ENCODE results near the gene PDE7B.

Gene PDE7B

GRCh38 chr6:135990439-135990838 lies 138.9 kb downstream of the PDE7B start:
- Mint-ChIP-seq H3K36me3 (ENCODE audit: low read depth) (no peaks in the 10 kb centered on the region), H3K27me3 (no peaks in the 10 kb centered on the region), H3K4me3 (no peak overlapping the region), H3K4me1 (no peaks in the 10 kb centered on the region), H3K27ac (no peak overlapping the region), H3K9me3 (no peaks in the 10 kb centered on the region)
- ATAC-seq (no peak), DNase-seq (no peak)

- no peaks in the 10 kb centered on the region for H3K36me3 Mint-ChIP-seq (ENCODE audit: low read depth)
- no peak overlapping the region for H3K4me3 Mint-ChIP-seq
- ATAC-seq (no peak), DNase-seq (no peak)
- H3K27me3 Mint-ChIP-seq = no peaks in the 10 kb centered on the region
- no peaks in the 10 kb centered on the region for H3K4me1 Mint-ChIP-seq
- H3K9me3 Mint-ChIP-seq = no peaks in the 10 kb centered on the region
- H3K27ac Mint-ChIP-seq = no peak overlapping the region
Observed at GRCh38 chr6:135990855-135991464, 139.5 kb downstream of the PDE7B start.

GRCh38 chr6:135992739-135993138 lies 141.2 kb downstream of the PDE7B start:
- Mint-ChIP-seq H3K36me3 (ENCODE audit: low read depth) (no peaks in the 10 kb centered on the region), H3K4me3 (no peak overlapping the region), H3K27ac (no peak overlapping the region), H3K9me3 (no peaks in the 10 kb centered on the region), H3K4me1 (no peaks in the 10 kb centered on the region), H3K27me3 (no peaks in the 10 kb centered on the region)
- DNase-seq = no peak
- ATAC-seq = no peak

- ATAC-seq = no peak
- no peaks in the 10 kb centered on the region for H3K9me3 Mint-ChIP-seq
- H3K36me3 Mint-ChIP-seq (ENCODE audit: low read depth) = no peaks in the 10 kb centered on the region
- no peak overlapping the region for H3K27ac Mint-ChIP-seq
- H3K4me3 Mint-ChIP-seq = no peak overlapping the region
- no peaks in the 10 kb centered on the region for H3K27me3 Mint-ChIP-seq
- no peaks in the 10 kb centered on the region for H3K4me1 Mint-ChIP-seq
- no peak for DNase-seq
Observed at GRCh38 chr6:135993361-135993760, 141.9 kb downstream of the PDE7B start.

DNA sequence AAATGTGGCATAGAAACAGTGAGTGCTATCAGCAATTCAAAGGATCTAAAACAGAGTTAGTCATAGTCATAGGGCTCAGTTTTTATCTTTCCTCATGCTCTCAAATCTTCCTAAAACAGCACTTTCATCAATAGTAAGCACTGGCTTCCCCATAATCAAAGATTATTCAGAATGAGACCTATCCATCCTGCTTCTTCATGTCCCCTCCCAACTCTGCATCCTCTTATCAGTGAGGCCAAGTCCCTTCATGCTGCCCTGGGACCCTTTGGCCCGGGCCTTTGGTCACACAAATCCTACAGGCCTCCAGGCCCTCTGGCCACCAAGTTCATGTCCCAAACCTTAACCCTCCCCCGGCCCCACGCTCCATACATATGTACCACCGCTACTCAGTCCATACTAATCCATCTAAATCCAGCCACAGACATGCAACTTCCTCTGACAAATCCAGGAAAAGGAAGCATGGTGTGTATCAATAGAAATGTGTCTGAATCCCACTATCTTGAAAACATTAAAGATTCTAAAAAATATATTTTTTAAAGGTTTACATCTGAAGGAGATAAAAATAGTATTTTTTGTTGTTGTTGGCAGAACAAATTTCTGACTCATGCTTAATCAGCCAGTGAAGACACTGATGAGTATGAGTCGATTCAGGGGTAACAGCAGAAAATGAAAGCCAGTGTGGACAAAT lies 143.5 kb downstream of the PDE7B start:
- Mint-ChIP-seq H3K4me1 (no peaks in the 10 kb centered on the region), H3K27me3 (no peaks in the 10 kb centered on the region), H3K4me3 (no peak overlapping the region), H3K36me3 (ENCODE audit: low read depth) (peaks cover 2% of the 10 kb centered on the region), H3K27ac (no peak overlapping the region), H3K9me3 (peaks cover 6% of the 10 kb centered on the region)
- no peak for DNase-seq
- no peak for ATAC-seq

GRCh38 chr6:135995545-135995898 lies 144.0 kb downstream of the PDE7B start:
- Mint-ChIP-seq H3K4me1 (no peaks in the 10 kb centered on the region), H3K4me3 (no peak overlapping the region), H3K27ac (no peak overlapping the region), H3K36me3 (ENCODE audit: low read depth) (peaks cover 2% of the 10 kb centered on the region), H3K27me3 (no peaks in the 10 kb centered on the region), H3K9me3 (peaks cover 12% of the 10 kb centered on the region)
- no peak for ATAC-seq
- DNase-seq = no peak

- DNase-seq (no peak), ATAC-seq (no peak)
- no peak overlapping the region for H3K4me3 Mint-ChIP-seq
Observed at GRCh38 chr6:135996668-135997067, 145.2 kb downstream of the PDE7B start.

GRCh38 chr6:135999393-135999792 lies 147.9 kb downstream of the PDE7B start:
- H3K27me3 Mint-ChIP-seq = no peaks in the 10 kb centered on the region
- H3K9me3 Mint-ChIP-seq = peaks cover 12% of the 10 kb centered on the region
- ATAC-seq = no peak

More at GRCh38 chr6:135996668-135997067, 145.2 kb downstream of the PDE7B start:
- no peaks in the 10 kb centered on the region for H3K27me3 Mint-ChIP-seq
- peaks cover 12% of the 10 kb centered on the region for H3K9me3 Mint-ChIP-seq
- no peak overlapping the region for H3K27ac Mint-ChIP-seq
- H3K36me3 Mint-ChIP-seq (ENCODE audit: low read depth) = peaks cover 2% of the 10 kb centered on the region
- no peaks in the 10 kb centered on the region for H3K4me1 Mint-ChIP-seq

GRCh38 chr6:136007345-136007744 lies 155.8 kb downstream of the PDE7B start:
- Mint-ChIP-seq H3K4me1 (no peaks in the 10 kb centered on the region), H3K9me3 (peaks cover 5% of the 10 kb centered on the region), H3K4me3 (no peak overlapping the region), H3K27ac (no peak overlapping the region), H3K27me3 (peaks cover 3% of the 10 kb centered on the region), H3K36me3 (ENCODE audit: low read depth) (no peaks in the 10 kb centered on the region)
- DNase-seq (no peak), ATAC-seq (no peak)

More at GRCh38 chr6:135999393-135999792, 147.9 kb downstream of the PDE7B start:
- Mint-ChIP-seq H3K4me3 (no peak overlapping the region), H3K4me1 (no peaks in the 10 kb centered on the region), H3K36me3 (ENCODE audit: low read depth) (peaks cover 2% of the 10 kb centered on the region), H3K27ac (no peak overlapping the region)
- no peak for DNase-seq

DNA sequence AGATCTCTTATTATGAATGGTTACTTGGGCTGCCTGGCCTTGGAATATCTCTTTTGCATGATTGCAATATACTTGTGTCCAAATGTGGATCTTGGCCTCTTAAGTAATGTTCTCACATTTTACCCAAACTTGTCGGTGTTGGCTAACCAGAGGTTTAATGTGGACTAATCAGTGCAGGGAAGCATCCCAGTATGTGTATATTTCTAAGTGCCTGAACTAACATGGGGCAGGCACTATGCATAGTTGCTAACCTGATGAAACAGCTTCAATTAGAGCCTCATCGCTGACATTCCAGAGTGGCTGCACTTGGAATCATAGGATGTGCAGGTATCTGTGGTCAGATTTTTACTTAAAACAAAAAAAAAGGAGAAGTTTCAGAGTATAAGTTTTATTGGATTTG lies 160.0 kb downstream of the PDE7B start:
- no peaks in the 10 kb centered on the region for H3K4me1 Mint-ChIP-seq
- H3K9me3 Mint-ChIP-seq = peaks cover 5% of the 10 kb centered on the region
- H3K27ac Mint-ChIP-seq = no peak overlapping the region
- ATAC-seq = no peak
- peaks cover 3% of the 10 kb centered on the region for H3K27me3 Mint-ChIP-seq
- DNase-seq = no peak
- no peak overlapping the region for H3K4me3 Mint-ChIP-seq
- H3K36me3 Mint-ChIP-seq (ENCODE audit: low read depth) = no peaks in the 10 kb centered on the region

DNA sequence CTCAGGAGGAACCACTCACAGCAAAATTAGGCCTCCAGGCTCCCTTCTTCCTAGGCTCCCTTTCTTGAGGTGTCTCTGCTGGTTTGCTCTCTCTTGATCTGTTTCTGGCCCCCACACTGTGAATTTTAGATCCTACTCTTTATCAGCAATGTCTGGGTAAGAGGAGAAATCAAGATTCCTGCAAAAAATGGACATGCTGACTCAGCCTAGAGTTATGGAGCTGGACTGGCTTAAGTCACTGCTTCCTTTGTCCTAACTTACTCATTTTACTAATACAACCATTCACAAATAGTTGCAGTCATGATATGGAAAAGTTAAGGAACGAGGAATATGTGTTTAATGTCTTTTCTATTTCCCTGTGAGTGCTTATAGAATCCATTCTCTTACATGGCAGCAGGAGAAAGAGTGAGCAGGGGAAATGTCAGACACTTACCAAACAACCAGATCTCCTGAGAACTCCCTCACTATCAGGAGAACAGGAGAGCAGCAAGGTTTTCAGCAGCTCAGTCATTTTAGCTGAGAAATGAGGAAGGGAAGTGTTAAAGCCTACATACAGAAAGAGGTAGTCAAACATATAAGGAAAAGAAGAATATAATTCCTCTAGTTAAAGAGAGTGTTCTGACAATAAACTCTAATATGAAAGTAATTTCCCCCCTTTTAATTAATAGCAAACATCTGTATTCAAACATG lies 160.8 kb downstream of the PDE7B start:
- Mint-ChIP-seq H3K36me3 (ENCODE audit: low read depth) (no peaks in the 10 kb centered on the region), H3K27me3 (peaks cover 3% of the 10 kb centered on the region), H3K4me1 (no peaks in the 10 kb centered on the region), H3K4me3 (no peak overlapping the region), H3K27ac (no peak overlapping the region), H3K9me3 (peaks cover 5% of the 10 kb centered on the region)
- ATAC-seq (no peak), DNase-seq (no peak)

DNA sequence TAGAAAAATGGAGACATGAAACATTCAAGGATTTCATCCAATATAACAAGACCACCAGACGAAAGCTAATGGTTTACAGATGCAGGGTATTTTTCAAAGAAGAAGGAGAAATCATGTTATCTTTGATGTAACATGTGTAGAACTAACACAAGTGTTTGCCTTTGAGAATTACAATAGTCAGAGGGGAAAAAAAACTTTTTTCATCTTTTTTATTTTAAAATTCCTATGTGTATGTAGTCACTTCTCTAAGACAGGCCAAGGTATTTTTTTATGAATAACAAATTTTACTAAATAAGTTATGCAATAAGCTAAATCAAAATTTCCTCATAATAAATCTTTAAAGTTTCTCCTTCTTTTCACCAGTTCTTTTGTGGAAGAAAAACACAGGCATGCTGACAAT lies 161.4 kb downstream of the PDE7B start:
- ATAC-seq (no peak), DNase-seq (no peak)
- H3K9me3 Mint-ChIP-seq = peaks cover 5% of the 10 kb centered on the region
- H3K27me3 Mint-ChIP-seq = peaks cover 3% of the 10 kb centered on the region
- H3K27ac Mint-ChIP-seq = no peak overlapping the region
- H3K36me3 Mint-ChIP-seq (ENCODE audit: low read depth) = no peaks in the 10 kb centered on the region
- no peaks in the 10 kb centered on the region for H3K4me1 Mint-ChIP-seq
- H3K4me3 Mint-ChIP-seq = no peak overlapping the region

DNA sequence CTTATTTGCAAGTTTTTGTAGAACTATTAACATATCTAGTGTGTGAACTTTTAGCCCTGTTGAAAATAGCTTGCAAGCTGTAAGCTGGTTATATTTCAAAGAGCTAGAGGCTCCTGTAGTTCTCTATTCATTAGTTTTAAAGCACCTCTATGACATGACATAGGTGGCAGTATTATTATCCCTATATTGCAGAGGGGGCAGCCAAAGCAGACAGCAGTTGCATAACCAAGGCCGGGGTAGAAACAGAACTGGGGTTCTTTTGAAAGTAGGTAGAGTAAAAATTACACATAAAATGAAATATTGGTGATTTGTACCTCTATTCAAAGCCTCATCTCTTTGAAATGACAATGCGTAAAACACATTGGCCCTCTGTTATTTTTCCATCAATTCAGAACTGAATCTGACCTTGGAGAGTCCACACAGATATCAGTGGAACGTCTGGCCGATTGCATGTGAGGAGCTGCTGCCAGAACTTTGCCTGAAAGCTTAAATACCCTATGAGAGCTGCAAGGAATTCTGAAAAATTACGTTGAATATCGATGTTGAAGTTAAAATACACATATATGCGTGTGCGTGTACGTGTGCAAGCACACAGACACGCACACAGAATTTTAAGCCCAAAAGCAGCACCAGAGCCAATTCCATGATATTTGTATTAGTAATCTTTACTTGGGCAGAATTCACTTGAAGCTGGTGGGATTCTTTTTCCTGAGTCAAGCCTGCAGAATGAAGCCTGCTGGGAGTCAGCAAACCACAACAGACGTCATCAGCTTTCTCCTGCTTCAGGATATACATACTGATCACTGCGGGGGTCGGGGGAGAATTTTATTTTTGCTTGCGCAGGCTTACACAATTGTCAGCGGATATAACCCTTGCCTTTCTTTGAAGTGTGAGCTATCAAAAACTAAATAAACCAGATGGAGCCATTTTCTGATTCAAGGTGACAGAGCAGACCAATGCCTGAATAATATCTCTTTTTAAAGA lies 163.2 kb downstream of the PDE7B start:
- no peak overlapping the region for H3K4me3 Mint-ChIP-seq
- peaks cover 3% of the 10 kb centered on the region for H3K27me3 Mint-ChIP-seq

DNA sequence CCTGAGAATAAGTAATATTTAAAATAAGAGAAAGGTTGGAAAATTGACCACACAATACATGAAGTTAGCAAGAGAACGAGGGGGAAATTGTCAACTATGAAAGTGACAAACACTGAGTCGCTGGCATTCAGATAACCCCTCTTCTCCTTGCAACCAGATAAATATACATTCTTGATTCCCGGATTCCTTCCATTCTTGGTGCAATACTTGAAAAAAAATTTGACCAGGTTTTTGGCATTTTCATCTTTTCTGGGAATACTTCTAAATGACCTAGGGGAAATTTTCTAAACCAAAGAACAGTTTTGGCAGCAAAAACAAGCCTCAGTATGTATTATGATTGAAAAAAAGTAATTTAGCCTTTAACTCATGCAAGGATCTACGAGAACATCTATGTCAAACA lies 164.0 kb downstream of the PDE7B start:
- H3K27ac Mint-ChIP-seq = no peak overlapping the region
- H3K27me3 Mint-ChIP-seq = peaks cover 2% of the 10 kb centered on the region
- ATAC-seq = no peak
- H3K36me3 Mint-ChIP-seq (ENCODE audit: low read depth) = no peaks in the 10 kb centered on the region
- no peaks in the 10 kb centered on the region for H3K9me3 Mint-ChIP-seq
- H3K4me1 Mint-ChIP-seq = no peaks in the 10 kb centered on the region
- DNase-seq = no peak
- H3K4me3 Mint-ChIP-seq = no peak overlapping the region

More for the DNA sequence above, 163.2 kb downstream of the PDE7B start:
- ATAC-seq (no peak), DNase-seq (no peak)
- Mint-ChIP-seq H3K4me1 (no peaks in the 10 kb centered on the region), H3K27ac (no peak overlapping the region), H3K36me3 (ENCODE audit: low read depth) (no peaks in the 10 kb centered on the region), H3K9me3 (peaks cover 2% of the 10 kb centered on the region)
